Measurements from ENCODE around the gene TP53I11.

The TP53I11 gene

DNA sequence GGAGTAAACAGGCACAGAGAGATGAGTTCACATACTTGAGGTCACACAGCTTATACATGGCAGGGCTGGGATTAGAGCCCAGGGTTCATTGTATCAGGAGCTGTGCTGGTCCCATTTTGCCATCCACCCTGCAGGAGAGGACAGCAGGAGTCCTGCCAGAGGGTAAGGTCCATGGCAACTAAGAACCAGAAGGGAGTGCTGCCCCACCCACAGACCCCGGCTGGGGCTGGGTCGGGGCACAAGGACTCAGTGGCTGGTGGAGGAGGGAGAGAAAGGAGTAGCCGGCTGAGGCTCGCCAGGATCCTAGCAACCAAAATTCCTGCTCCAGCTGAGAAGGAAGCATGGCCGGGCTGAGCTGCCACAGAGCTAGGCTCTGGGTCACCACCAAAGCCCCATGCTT is 25.9 kb upstream of the TP53I11 start:
- Histone ChIP-seq H3F3A (ENCODE audit: insufficient read depth, low read length) (no peaks in the 10 kb centered on the region), H3K9me2 (ENCODE audit: low read depth, low read length) (no peaks in the 10 kb centered on the region), H3K27ac (ENCODE audit: low read depth, low read length, poor library complexity, severe bottlenecking) (no peak overlapping the region), H4K20me1 (ENCODE audit: insufficient read depth, low read length) (no peaks in the 10 kb centered on the region), H3K36me3 (ENCODE audit: insufficient read depth, low read length) (no peaks in the 10 kb centered on the region), H3K79me2 (ENCODE audit: insufficient read depth, low read length) (no peaks in the 10 kb centered on the region), H3K4me3 (ENCODE audit: low read depth, low read length, poor library complexity, severe bottlenecking) (no peak overlapping the region), H3K4me1 (ENCODE audit: insufficient read depth, low read length, severe bottlenecking) (no peaks in the 10 kb centered on the region), H3K27me3 (ENCODE audit: insufficient read depth, low read length) (no peaks in the 10 kb centered on the region; the same call in 1 of the 2 replicates), H3K4me2 (ENCODE audit: low read length) (no peak overlapping the region), H3K9ac (ENCODE audit: low read length) (no peak overlapping the region), H3K9me3 (ENCODE audit: low read length) (no peaks in the 10 kb centered on the region), H2AFZ (ENCODE audit: low read length) (no peak overlapping the region)
- TF ChIP-seq CTCF (IDR thresholded peaks at IDR 0.05; ENCODE audit: low read length) = no peak
- TF ChIP-seq EZH2 (IDR thresholded peaks at IDR 0.05; ENCODE audit: borderline replicate concordance, low read length) = no peak

DNA sequence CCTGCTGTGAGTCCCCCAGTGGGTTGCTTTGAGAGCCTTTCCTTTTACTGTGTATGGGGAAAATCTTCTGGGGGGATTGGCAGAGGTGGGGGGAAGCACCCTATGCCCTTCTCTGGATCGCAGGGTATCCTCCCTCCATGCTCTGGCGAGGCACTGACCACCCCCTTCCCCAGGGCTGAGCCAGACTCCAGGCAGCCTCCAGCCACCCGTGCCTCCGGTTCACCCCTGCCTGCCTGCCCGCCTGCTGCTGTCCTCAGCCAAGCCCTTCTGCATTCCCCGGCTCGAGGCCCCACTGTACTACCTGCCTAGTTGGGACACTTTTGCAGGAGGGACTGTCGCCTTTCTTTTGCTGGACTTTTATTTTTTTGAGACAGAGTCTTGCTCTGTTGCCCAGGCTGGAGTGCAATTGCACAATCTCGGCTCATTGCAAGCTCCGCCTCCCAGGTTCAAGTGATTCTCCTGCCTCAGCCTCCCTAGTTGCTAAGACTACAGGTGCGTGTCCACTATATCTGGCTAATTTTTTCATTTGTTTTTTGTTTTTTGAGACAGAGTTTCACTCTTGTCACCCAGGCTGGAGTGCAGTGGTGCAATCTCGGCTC is 23.8 kb upstream of the TP53I11 start:
- H3F3A ChIP-seq (ENCODE audit: insufficient read depth, low read length) = no peaks in the 10 kb centered on the region
- H3K9ac ChIP-seq (ENCODE audit: low read length) = no peak overlapping the region
- no peak overlapping the region for H3K4me2 ChIP-seq (ENCODE audit: low read length)
- no peak overlapping the region for H2AFZ ChIP-seq (ENCODE audit: low read length)
- no peaks in the 10 kb centered on the region for H3K4me1 ChIP-seq (ENCODE audit: insufficient read depth, low read length, severe bottlenecking)
- no peaks in the 10 kb centered on the region for H3K79me2 ChIP-seq (ENCODE audit: insufficient read depth, low read length)
- H4K20me1 ChIP-seq (ENCODE audit: insufficient read depth, low read length) = no peaks in the 10 kb centered on the region
- H3K9me3 ChIP-seq (ENCODE audit: low read length) = no peaks in the 10 kb centered on the region
- no peak overlapping the region for H3K27ac ChIP-seq (ENCODE audit: low read depth, low read length, poor library complexity, severe bottlenecking)
- no peaks in the 10 kb centered on the region for H3K36me3 ChIP-seq (ENCODE audit: insufficient read depth, low read length)
- TF ChIP-seq EZH2 (IDR thresholded peaks at IDR 0.05; ENCODE audit: borderline replicate concordance, low read length) (no peak), CTCF (IDR thresholded peaks at IDR 0.05; ENCODE audit: low read length) (no peak)
- no peaks in the 10 kb centered on the region for H3K9me2 ChIP-seq (ENCODE audit: low read depth, low read length)
- no peaks in the 10 kb centered on the region; the same call in 1 of the 2 replicates for H3K27me3 ChIP-seq (ENCODE audit: insufficient read depth, low read length)
- no peak overlapping the region for H3K4me3 ChIP-seq (ENCODE audit: low read depth, low read length, poor library complexity, severe bottlenecking)

DNA sequence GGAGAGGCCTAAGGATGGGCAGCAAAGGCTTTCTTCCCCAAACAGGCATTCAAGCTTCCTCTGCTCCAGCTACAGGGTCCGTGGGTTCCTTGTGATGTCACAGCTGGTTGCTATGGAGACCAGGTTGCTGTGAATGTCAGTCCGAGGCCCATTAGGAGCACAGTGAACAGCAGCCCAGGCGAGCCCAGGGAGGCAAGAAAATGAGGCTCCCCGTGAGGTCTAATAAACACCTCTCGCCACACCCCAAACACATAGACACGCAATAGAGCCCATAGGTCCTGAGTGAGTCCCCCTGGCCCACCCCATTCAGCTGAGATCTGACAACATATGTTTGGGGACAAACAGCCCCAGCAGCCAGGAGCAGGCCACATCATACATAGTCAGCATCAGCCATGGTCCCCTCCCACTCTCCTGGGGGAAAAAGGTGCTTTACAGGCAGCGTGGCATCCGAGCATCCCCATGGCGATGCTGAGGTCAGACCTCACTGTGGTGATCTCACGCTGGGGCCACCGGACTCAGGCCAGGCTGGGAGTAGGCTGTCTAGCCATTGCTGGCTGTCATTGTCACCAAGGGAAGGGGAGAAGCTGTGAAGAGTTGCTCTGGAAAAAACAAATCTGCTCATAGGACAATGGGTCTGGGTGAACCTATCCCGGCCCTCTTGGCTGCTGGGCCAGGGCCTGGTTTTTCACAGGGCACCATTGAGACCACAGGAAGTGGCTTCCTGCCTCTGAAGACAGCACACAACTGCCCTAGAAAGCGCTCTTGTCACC is 23.1 kb upstream of the TP53I11 start:
- no peaks in the 10 kb centered on the region for H3K9me2 ChIP-seq (ENCODE audit: low read depth, low read length)
- no peaks in the 10 kb centered on the region for H3F3A ChIP-seq (ENCODE audit: insufficient read depth, low read length)
- H3K4me3 ChIP-seq (ENCODE audit: low read depth, low read length, poor library complexity, severe bottlenecking) = no peak overlapping the region
- H3K79me2 ChIP-seq (ENCODE audit: insufficient read depth, low read length) = no peaks in the 10 kb centered on the region
- H3K27me3 ChIP-seq (ENCODE audit: insufficient read depth, low read length) = no peaks in the 10 kb centered on the region; the same call in 1 of the 2 replicates
- TF ChIP-seq EZH2 (IDR thresholded peaks at IDR 0.05; ENCODE audit: borderline replicate concordance, low read length) (no peak), CTCF (IDR thresholded peaks at IDR 0.05; ENCODE audit: low read length) (no peak)
- no peaks in the 10 kb centered on the region for H3K36me3 ChIP-seq (ENCODE audit: insufficient read depth, low read length)
- H4K20me1 ChIP-seq (ENCODE audit: insufficient read depth, low read length) = no peaks in the 10 kb centered on the region
- no peaks in the 10 kb centered on the region for H3K9me3 ChIP-seq (ENCODE audit: low read length)
- no peaks in the 10 kb centered on the region for H3K4me1 ChIP-seq (ENCODE audit: insufficient read depth, low read length, severe bottlenecking)
- no peak overlapping the region for H3K9ac ChIP-seq (ENCODE audit: low read length)
- no peak overlapping the region for H3K27ac ChIP-seq (ENCODE audit: low read depth, low read length, poor library complexity, severe bottlenecking)
- H2AFZ ChIP-seq (ENCODE audit: low read length) = no peak overlapping the region
- no peak overlapping the region for H3K4me2 ChIP-seq (ENCODE audit: low read length)

Data from OCI-LY1 (cell line).